Neural progenitor cell (in vitro differentiated cells): ENCODE data around the gene YOD1.

Experiments used
- CTCF ChIP-seq: fragments of 200-600 bp; sonication (generic); IDR thresholded peaks from 2 replicates; pipeline ENCODE4 v1.5.1; 2017; ENCODE audit warnings: antibody characterized with exemption, mild to moderate bottlenecking
- EZH2 ChIP-seq: fragments of 200-600 bp; sonication (generic); IDR thresholded peaks from 2 replicates; pipeline ENCODE4 v1.6.1; 2017; ENCODE audit warnings: antibody characterized with exemption, mild to moderate bottlenecking, moderate library complexity

GRCh38 chr1:207007352-207008033, 43.5 kb downstream of the YOD1 start:
- no peak for TF ChIP-seq CTCF
- TF ChIP-seq EZH2, result no peak
